Measurements from ENCODE around the gene PLEK. TPM values are rescaled to one million over a fixed set of nuclear protein-coding genes. Genes with fewer than 3 reads are reported as not detected.

Gene PLEK
- total and polyA plus RNA-seq, 10 of the 15 experiments (the other 5 are each of a cell fraction or from before 2014, with no cell fraction given): 229 to 804 (median 362) TPM

DNA sequence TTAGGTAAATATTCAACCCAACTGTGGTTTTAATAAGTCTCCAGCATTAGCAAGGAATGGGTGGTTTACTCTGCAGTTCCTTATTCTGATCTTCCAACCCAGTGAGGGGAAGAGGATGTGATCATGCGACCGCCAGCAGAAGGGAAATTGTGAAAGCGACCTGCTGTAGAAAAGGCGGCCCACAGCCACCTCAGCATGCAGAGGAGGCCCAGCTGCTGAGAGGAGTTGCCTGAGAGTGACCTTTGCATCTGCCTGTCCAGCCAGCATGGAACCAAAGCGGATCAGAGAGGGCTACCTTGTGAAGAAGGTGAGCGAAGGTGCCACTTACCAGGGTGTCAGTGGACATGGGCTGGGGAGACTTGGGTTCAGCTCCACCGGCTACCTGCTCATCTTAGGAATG lies at the start of gene PLEK (continued):
- TF ChIP-seq, protein P1, sequence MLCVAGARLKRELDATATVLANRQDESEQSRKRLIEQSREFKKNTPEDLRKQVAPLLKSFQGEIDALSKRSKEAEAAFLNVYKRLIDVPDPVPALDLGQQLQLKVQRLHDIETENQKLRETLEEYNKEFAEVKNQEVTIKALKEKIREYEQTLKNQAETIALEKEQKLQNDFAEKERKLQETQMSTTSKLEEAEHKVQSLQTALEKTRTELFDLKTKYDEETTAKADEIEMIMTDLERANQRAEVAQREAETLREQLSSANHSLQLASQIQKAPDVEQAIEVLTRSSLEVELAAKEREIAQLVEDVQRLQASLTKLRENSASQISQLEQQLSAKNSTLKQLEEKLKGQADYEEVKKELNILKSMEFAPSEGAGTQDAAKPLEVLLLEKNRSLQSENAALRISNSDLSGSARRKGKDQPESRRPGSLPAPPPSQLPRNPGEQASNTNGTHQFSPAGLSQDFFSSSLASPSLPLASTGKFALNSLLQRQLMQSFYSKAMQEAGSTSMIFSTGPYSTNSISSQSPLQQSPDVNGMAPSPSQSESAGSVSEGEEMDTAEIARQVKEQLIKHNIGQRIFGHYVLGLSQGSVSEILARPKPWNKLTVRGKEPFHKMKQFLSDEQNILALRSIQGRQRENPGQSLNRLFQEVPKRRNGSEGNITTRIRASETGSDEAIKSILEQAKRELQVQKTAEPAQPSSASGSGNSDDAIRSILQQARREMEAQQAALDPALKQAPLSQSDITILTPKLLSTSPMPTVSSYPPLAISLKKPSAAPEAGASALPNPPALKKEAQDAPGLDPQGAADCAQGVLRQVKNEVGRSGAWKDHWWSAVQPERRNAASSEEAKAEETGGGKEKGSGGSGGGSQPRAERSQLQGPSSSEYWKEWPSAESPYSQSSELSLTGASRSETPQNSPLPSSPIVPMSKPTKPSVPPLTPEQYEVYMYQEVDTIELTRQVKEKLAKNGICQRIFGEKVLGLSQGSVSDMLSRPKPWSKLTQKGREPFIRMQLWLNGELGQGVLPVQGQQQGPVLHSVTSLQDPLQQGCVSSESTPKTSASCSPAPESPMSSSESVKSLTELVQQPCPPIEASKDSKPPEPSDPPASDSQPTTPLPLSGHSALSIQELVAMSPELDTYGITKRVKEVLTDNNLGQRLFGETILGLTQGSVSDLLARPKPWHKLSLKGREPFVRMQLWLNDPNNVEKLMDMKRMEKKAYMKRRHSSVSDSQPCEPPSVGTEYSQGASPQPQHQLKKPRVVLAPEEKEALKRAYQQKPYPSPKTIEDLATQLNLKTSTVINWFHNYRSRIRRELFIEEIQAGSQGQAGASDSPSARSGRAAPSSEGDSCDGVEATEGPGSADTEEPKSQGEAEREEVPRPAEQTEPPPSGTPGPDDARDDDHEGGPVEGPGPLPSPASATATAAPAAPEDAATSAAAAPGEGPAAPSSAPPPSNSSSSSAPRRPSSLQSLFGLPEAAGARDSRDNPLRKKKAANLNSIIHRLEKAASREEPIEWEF (IDR thresholded peaks at IDR 0.05; ENCODE audit: insufficient replicate concordance, low read depth, low read length): no peak
- TF ChIP-seq, protein P2, sequence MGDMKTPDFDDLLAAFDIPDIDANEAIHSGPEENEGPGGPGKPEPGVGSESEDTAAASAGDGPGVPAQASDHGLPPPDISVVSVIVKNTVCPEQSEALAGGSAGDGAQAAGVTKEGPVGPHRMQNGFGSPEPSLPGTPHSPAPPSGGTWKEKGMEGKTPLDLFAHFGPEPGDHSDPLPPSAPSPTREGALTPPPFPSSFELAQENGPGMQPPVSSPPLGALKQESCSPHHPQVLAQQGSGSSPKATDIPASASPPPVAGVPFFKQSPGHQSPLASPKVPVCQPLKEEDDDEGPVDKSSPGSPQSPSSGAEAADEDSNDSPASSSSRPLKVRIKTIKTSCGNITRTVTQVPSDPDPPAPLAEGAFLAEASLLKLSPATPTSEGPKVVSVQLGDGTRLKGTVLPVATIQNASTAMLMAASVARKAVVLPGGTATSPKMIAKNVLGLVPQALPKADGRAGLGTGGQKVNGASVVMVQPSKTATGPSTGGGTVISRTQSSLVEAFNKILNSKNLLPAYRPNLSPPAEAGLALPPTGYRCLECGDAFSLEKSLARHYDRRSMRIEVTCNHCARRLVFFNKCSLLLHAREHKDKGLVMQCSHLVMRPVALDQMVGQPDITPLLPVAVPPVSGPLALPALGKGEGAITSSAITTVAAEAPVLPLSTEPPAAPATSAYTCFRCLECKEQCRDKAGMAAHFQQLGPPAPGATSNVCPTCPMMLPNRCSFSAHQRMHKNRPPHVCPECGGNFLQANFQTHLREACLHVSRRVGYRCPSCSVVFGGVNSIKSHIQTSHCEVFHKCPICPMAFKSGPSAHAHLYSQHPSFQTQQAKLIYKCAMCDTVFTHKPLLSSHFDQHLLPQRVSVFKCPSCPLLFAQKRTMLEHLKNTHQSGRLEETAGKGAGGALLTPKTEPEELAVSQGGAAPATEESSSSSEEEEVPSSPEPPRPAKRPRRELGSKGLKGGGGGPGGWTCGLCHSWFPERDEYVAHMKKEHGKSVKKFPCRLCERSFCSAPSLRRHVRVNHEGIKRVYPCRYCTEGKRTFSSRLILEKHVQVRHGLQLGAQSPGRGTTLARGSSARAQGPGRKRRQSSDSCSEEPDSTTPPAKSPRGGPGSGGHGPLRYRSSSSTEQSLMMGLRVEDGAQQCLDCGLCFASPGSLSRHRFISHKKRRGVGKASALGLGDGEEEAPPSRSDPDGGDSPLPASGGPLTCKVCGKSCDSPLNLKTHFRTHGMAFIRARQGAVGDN (IDR thresholded peaks at IDR 0.05): peak; percentile 82
- no peak; the same call in 1 of the 2 replicates for TF ChIP-seq RB1 (IDR thresholded peaks at IDR 0.05; ENCODE audit: borderline replicate concordance)
- no peak for TF ChIP-seq HCFC1 (IDR thresholded peaks at IDR 0.05; ENCODE audit: low read length)
- no peak for TF ChIP-seq BCL11A (IDR thresholded peaks at IDR 0.05; ENCODE audit: low read depth, low read length)
- TF ChIP-seq POU2F2 (IDR thresholded peaks at IDR 0.05; ENCODE audit: borderline replicate concordance, low read depth, low read length): peak; percentile 81; the same call in 2 of the 3 replicates
- no peak for TF ChIP-seq ETV6 (conservative IDR thresholded peaks at IDR 0.05 in 1 of 2, IDR thresholded peaks at IDR 0.05 in 1 of 2; ENCODE audit: borderline replicate concordance in 1 of 2, low read depth in 1 of 2)
- peak; percentile 49; the same call in 1 of the 2 replicates for TF ChIP-seq MXI1 (IDR thresholded peaks at IDR 0.05; ENCODE audit: low read depth, low read length)
- TF ChIP-seq CHD4 (IDR thresholded peaks at IDR 0.05): no peak
- peak; percentile 43 to 53; a peak in 2 of 4 replicates for TF ChIP-seq EP300 (IDR thresholded peaks at IDR 0.05; ENCODE audit: borderline replicate concordance in 1 of 2, control insufficient read depth in 1 of 2, low read depth in 2 of 2, low read length in 2 of 2)
- no peak for TF ChIP-seq ZNF384 (IDR thresholded peaks at IDR 0.05; ENCODE audit: borderline replicate concordance, low read depth, low read length)
- TF ChIP-seq STAT1 (conservative IDR thresholded peaks at IDR 0.05): no peak
- TF ChIP-seq SIN3A (IDR thresholded peaks at IDR 0.05; ENCODE audit: low read depth, low read length): no peak
- no peak; the same call in 1 of the 2 replicates for TF ChIP-seq SMC3 (IDR thresholded peaks at IDR 0.05; ENCODE audit: borderline replicate concordance, low read length)
- TF ChIP-seq, protein P3, sequence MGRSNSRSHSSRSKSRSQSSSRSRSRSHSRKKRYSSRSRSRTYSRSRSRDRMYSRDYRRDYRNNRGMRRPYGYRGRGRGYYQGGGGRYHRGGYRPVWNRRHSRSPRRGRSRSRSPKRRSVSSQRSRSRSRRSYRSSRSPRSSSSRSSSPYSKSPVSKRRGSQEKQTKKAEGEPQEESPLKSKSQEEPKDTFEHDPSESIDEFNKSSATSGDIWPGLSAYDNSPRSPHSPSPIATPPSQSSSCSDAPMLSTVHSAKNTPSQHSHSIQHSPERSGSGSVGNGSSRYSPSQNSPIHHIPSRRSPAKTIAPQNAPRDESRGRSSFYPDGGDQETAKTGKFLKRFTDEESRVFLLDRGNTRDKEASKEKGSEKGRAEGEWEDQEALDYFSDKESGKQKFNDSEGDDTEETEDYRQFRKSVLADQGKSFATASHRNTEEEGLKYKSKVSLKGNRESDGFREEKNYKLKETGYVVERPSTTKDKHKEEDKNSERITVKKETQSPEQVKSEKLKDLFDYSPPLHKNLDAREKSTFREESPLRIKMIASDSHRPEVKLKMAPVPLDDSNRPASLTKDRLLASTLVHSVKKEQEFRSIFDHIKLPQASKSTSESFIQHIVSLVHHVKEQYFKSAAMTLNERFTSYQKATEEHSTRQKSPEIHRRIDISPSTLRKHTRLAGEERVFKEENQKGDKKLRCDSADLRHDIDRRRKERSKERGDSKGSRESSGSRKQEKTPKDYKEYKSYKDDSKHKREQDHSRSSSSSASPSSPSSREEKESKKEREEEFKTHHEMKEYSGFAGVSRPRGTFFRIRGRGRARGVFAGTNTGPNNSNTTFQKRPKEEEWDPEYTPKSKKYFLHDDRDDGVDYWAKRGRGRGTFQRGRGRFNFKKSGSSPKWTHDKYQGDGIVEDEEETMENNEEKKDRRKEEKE (IDR thresholded peaks at IDR 0.05): no peak
- TF ChIP-seq, protein P4, sequence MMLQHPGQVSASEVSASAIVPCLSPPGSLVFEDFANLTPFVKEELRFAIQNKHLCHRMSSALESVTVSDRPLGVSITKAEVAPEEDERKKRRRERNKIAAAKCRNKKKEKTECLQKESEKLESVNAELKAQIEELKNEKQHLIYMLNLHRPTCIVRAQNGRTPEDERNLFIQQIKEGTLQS (IDR thresholded peaks at IDR 0.05; ENCODE audit: borderline replicate concordance, extremely low read depth, low read depth, low read length): no peak

Measured in GM12878 (cell line).